HEK293T (cell line): ENCODE data around the gene SPAG16.

Source experiments
- BHLHE40 ChIP-seq: fragments of 450-650 bp; IDR thresholded peaks from 2 replicates; pipeline ENCODE4 v1.6.1; 2016; ENCODE audit warnings: mild to moderate bottlenecking, moderate library complexity, borderline replicate concordance
- FOXK2 ChIP-seq: fragments of 450-650 bp; IDR thresholded peaks from 2 replicates; pipeline ENCODE4 v1.6.1; 2016; ENCODE audit warnings: mild to moderate bottlenecking
- L3MBTL2 ChIP-seq: fragments of 450-650 bp; conservative IDR thresholded peaks from 2 replicates; pipeline ENCODE4 v1.6.1; 2016; ENCODE audit warnings: mild to moderate bottlenecking
- SP1 ChIP-seq: fragments of 450-650 bp; IDR thresholded peaks from 2 replicates; pipeline ENCODE4 v1.6.1; 2017
- SUZ12 ChIP-seq: fragments of 450-650 bp; IDR thresholded peaks from 2 replicates; pipeline ENCODE4 v1.6.1; 2016; ENCODE audit warnings: mild to moderate bottlenecking

- TF ChIP-seq BHLHE40, result no peak
- no peak for TF ChIP-seq SUZ12
- TF ChIP-seq SP1, result no peak
- no peak for TF ChIP-seq L3MBTL2
- TF ChIP-seq FOXK2, result no peak
Observed at GRCh38 chr2:214069254-214069653, 785.0 kb downstream of the SPAG16 start.
